OCI-LY7 (cell line): ENCODE results near the gene LYRM4.

Experiments
- CTCF ChIP-seq: fragments of 200-600 bp; sonication (generic); conservative IDR thresholded peaks from 2 replicates; pipeline ENCODE4 v1.5.1; 2014; ENCODE audit warnings: mild to moderate bottlenecking, antibody characterized with exemption, low read length, moderate library complexity, mixed read lengths
- EZH2phosphoT487 ChIP-seq: fragments of 200-600 bp; sonication (generic); IDR thresholded peaks from 2 replicates; pipeline ENCODE4 v1.6.1; 2018; ENCODE audit warnings: low read depth, borderline replicate concordance, mild to moderate bottlenecking, mixed run types, antibody characterized with exemption, low read length, moderate library complexity, mixed read lengths

DNA sequence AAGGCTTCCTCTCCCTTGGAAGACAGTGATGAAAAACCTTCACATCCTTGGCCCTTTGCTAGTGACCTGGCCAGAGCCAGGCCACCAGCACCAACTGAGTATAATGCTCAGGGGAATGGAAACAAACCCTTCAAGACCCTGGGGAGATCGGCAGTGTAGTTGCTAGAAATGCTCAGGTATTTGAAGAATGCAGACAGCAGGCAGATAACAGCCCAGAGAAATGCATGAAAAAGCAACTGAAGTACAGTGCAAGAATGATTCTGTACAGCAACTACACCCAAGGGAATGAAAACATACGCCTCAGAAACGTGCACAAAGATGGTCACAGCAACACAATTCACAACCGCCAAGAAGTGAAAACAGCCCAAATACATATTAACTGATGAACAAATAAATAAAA, 134.5 kb downstream of the LYRM4 start:
- TF ChIP-seq CTCF = no peak
- TF ChIP-seq EZH2phosphoT487 = no peak
